ENCODE measurements around the gene THSD7B.
"Not testable (repeated sequence)": the region's sequence is repeated elsewhere in the genome, so short reads cannot be mapped to it uniquely, and the experiment has no call there.

The THSD7B gene

DNA sequence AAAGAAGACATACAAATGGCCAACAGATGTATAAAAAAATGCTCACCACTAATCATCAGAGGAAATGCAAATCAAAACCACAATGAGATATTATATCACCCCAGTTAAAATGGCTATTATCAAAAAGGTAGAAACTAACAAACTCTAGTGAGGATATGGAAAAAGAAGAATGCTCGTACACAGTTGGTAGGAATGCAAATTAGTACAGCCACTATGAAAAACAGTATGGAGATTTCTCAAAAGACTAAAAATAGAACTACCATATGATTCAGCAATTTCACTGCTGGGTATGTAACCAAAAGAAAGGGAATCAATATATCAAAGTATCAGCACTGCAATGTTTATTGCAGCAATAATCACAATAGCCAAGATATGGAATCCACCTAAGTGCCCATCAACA lies 679.6 kb downstream of the THSD7B start:
- no peak for DNase-seq

DNA sequence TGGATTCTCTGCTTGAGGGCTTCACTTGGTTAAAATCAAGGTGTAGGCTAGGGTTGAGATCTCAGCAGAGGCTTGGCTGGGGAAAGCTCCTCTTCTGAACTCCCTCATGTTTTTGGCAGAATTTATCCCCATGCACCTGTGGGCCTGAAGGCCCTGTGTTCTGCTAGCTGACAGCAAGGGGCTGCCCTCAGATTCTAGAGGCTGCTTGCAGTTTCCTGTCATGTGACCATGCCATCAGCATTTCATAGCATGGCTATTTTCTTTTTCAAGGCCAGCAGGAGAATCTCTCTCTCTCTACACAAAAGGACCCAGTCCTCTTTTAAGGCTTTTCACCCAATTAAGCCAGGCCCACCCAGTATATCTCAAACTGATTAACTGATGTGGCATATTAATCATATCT lies 684.1 kb downstream of the THSD7B start:
- no peak for DNase-seq

DNA sequence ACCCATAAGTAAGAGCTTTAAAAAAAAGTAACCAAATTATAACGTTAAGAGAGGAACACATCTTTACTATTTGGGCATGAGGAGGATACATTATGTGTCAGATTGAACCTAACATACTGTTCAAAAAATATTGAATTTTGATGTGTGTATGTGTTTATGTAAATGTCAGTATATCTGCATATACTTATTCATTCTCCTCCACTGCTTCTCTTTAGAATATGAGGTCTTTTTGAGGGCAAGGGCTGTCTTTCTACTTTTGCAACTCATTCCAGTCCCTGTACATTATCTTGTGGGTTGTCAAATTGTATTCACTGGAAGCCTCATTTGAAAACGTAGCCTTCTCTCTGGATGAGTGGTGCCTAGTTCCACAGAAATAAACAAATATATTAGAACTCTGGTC lies 689.5 kb downstream of the THSD7B start:
- no peak for DNase-seq

DNA sequence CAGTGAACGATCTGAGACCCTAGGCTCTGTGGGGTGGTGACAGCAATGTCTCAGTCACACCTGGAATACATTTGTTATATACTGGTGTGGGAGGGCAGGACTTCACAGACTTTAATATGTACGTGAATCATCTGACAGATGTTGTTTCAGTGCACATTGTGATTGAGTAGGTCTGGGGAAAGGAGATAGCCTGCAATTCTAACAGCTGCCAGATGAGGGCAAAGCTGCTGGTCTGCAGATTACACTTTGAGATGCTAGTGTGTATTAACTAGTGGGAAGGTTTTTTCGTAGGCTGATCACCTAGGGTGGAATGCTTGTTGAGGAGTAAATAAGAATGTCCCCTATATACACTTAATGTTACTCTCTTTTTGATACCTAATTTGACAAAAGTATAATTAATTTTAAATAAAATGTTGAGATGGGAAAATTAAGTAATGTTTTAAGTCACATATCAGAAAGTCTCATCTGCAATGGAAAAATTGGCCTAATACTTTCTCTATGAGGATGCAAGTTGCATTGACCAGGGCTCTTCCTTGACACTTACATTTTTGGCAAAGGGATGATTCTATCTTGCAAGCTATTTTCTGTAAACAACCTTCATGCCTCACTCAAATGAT lies 702.0 kb downstream of the THSD7B start:
- DNase-seq, result no peak

DNA sequence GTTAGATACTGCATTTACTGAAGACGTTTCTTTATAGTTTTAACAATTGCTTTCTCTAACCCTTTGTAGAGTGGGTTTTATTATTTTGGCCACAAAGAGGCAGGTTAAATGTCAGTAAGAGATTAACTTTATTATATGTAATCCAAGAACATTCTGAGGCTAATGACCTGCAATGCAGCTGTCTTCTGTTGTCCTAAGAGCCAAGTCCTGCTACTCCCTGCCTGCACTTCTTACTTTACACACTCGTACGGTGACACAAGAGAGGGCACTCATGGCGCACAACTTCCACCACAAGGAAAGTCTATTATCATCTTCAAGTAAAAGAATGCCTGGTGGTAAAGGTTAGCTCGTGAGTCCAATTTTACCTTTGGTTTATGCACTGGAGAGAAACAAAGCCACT lies 727.9 kb downstream of the THSD7B start:
- no peak for DNase-seq

DNA sequence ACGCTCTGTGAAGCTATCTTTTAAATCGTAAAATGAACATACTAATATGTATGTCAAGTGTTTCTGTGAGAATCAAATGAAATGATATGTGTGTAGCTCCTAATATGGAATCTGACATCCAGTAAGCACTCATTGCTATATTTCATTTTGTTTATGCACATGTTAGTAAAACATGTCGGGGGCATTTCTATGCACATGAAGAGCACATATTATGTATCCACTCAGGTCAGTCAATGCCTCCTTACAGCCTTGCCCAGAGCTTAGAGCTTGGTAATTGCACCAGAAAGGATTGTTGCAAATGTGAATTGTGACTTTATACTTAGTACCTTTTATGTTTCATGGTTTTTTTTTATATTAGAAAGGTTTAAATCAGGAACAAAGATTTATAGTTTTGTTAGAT lies 735.3 kb downstream of the THSD7B start:
- no peak for DNase-seq

DNA sequence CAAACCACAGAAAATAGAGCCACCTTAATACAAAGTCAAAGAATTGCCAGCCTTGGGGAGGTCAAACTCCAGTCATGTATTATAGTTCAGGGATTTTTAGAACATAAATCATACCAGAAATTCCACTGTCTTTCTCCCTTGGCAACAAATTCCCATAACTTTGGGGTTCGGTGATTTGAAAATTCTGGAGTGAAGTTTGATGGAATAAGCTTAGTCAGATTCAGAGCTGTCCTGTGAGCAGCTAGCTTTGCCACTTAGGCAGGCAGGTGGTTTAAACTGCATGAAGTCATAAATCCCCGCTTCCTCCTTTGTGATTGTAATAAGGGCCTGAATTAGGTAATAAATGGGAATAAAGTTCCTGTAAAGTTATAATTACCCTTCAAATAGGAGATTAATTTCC lies 741.9 kb downstream of the THSD7B start:
- no peak for DNase-seq

DNA sequence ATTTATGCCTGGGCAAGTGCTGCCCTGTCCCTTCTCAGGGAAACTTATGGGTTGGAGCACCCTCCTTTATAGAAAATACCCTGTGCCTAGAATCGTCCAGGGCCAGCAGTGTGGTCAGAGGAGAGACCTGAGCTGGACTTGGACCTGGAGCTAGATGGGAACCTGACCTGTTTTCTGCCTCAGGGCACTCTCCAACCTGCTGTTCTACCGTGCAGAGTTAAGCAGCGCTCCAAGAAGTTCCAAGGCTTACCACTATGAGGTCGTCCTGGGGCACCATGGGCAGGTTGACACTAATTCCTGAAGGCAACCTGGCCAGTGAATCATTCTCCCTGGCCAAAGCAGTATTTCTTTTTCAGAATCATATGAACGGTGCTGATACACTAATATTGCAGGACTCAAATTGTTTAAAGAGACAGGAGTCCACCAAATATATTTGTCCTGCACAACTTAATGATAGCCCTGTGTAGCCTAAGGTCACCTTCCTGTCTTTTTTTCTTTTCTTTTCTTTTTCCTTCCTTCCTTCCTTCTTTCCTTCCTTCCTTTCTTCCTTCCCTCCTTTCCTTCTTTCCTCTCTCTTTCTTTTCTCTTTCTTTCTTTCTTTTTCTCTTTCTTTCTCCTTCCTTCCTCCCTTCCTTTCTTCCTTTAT lies 743.5 kb downstream of the THSD7B start:
- DNase-seq, result no peak

DNA sequence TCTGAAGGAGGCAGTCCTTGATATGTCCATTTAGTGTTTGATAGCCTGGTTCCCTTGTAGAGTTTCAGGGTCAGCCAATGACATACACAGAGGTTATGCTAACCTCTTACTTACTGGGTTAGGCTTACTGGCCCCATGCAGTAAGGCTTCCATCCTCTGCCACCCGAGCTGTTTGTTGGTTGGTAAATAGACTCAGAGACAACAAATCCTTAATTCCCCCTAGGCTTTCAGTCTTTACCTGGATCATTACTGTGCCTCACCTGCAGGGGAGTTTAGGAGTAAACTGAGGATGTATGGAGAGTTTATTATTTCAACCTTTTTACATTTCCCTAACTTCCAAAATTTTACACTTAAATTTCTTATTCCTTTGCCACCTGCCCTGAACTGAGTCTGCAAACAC lies 746.2 kb downstream of the THSD7B start:
- no peak for DNase-seq

DNA sequence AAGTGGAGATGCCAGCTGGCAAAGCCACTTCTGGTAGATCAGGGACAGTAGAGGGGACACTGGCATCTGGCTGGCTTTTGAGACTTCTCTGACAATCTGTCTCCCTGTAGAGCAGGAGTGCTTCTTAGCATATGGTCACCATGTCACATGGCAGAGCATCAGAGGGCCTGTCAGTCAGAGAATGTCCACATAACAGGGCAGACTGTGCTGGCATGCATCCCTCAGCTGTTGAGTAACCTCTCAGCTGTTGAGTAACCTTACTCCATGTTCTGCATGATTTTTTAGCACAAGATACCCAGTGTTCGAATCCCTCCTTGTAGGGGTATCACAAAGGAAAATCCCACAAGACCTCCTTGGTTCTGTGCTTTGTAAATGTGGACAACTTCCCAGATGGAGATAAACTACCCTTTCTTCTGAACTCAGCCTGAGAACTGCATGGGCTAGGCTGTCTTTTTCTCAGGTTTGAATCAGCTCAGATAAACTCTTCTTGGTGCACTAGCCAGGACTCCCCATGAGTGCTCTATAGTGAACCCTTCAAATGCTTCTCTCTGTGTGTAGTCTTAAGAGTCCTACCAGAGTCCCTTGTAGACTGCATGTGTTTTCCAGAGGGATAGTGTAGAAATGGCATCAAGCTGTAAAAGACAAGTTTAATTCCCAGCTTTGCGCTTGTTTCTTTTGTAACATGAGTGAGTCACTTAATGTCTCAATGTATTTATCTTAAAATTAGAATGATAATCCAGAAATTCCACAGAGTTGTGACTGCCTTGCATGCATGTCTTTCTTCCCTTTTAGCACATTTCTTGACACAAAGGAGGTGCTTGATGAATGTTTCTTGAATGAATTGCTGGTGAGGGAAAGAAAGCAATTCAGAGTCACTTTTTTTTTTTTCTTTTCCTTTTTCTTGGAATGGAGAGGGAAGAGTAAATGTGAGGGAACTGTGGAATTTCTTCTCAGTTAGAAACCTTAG lies 756.6 kb downstream of the THSD7B start:
- DNase-seq, result no peak

DNA sequence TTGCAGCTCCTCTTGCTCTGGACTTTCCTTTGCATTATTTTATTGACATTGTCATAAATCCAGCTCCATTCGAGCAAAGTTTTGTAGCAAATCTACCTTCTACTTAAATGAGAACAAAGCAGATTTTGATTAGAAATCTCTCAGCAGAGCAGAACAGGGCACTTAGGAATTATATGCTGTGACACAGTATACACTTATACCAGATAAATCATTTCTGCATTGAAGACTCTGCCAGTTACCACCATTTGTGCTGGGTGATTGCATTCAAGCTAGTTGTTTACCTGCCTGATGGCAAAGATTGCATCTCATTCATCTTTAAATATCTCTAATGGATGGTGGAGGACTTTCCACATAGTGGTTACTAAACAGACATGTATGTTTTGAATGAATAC lies 757.3 kb downstream of the THSD7B start:
- DNase-seq, result no peak

DNA sequence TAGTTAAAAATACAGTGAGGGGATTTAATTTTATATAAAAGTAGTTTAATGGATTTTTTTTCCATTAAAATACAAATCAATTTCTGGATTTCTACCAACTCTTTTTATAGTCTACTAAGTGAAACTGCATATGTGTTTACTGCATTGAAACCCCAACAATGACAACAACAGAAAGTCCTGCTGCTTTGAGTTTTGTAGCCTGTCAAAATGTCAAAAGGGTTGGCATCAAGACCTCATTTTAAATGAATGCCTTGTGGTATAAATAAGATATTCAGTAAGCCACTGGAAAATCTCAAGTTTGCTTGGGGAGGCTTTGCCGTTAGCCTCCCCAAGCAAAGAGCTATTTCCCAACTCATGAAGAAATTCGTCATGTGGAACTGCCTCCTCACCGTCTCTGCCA lies 758.6 kb downstream of the THSD7B start:
- no peak for DNase-seq

DNA sequence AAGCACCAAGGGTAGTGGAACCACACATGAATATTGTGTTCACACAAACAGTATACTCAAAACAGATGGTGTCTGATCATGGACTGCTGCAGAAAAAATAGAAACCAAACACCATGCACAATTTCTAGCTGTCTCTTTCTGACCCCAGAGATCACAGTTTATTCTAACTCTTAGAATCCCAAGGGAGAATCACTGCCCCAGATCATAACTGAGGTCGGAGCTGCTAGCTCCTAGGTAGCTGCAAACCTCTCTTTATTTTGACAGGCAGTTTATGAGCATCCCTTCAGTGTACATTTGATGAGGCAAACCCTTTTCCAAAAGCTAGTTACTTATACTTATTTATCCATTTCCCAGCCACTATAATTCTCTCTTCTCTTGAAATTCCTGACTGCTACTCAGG lies 759.8 kb downstream of the THSD7B start:
- DNase-seq, result no peak

DNA sequence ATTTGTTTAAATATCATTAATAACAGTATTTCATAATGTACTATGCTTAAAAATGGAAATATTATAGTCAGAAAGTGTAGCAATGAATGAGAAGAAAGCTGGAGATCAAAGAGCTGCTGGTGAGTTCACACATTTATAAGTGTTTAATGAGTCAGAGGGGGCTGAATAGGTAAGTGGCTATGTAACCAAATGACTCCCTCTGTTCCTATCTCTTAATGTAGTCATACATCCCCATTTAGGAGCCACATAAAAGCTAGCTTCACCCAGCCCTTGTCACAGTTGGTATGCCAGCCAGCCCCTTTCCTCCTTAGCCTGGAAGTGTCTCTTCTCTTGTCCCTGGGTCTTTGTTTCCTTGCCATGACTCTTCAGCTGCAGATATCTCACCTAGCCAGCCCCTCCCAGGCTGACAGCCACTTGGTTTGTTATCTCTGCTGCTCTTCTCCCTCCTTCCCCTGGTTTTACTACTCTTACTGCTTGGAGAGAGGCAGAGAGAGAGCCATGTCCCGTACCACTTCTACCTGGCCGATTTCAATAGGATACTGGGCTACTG lies 760.4 kb downstream of the THSD7B start:
- DNase-seq, result no peak

DNA sequence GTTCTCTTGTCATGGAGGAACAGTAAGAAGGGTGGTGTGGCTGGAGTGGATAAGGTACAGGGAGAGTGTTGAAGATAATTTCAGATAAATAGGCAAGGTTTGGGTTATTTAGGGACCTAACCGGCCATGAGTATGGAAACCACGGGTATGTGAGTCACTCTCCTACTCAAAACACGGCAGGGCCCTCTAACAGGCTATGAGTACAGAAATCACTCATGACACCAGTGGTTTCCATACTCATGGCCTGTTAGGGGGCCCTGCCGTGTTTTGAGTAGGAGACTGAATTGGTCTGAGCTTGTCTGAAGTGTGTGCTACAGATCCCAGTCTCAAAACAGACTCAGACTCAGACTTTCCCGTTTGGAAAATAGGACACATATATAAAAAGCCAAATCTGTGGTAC lies 770.6 kb downstream of the THSD7B start:
- no peak for DNase-seq

DNA sequence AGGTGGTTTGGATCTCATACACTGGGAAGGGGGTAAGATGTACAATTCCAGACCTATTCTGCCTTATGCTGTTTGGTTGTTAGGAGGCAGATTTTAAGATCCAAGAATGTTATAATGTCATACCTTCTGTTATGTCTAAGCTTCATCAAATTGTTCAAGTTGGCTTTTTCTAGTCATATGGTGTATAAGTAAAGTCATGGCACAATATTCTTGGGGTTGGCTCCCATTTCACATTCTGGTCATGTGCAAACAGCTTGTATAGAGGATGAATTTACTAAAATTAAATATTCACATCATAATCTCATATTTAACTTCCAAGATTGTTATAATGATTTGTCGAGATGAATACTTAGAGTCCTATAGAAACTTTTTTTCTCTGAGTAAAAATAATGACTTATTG lies 774.0 kb downstream of the THSD7B start:
- DNase-seq, result no peak

DNA sequence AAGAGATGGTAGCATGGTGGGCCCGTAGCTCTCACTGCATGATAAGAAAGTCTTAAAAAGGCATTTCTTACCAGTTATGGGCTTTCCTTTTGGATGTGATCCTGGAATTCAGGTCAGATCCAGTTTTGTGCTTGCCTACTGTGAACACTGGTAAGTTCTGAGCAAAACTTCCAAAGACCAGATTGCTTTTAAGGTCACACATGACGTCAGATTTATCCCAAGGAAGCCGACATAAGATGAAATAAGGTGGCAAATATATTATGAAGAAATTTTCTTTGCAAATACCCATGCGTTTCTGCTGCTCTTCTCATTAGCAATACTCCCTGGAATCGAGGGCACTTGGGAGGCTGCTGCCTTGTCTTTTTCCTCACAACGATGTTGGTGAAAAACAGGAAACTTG lies 782.5 kb downstream of the THSD7B start:
- no peak for DNase-seq

DNA sequence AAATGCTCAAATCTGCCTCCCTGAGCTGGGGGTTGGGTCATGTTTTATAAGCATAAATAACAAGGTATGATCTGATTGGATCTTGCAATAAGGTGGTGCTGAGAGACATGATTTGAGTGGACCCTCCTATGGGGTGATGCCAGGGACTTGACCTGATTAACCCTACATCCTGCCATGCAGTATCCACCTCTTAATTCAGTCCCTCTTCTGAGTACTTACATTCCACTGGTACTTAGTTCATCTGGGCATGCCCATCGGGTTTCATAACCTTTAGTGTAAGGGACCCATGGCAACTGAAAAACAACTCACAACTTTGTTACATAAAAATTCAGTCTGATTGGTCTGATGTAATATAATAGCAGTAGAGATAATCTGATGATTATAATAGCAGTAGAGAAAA lies 801.0 kb downstream of the THSD7B start:
- DNase-seq, result no peak

DNA sequence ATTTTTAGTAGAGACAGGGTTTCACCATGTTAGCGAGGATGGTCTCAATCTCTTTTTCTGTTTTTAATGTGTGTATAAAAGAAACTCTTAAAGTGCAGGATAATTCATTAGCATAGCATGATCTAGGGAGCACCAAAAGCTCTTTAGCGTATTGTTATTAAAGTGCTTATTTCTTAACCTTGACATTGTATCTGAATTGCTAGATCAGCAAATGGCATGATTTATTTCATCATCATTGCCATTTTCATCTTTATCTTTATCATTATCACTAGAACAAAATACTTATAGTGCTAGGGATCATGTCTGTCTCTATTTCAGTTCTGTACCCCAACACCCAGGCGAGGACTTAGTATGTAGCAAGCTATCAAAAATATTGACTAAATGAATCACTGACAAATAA lies 805.1 kb downstream of the THSD7B start:
- DNase-seq, result no peak

DNA sequence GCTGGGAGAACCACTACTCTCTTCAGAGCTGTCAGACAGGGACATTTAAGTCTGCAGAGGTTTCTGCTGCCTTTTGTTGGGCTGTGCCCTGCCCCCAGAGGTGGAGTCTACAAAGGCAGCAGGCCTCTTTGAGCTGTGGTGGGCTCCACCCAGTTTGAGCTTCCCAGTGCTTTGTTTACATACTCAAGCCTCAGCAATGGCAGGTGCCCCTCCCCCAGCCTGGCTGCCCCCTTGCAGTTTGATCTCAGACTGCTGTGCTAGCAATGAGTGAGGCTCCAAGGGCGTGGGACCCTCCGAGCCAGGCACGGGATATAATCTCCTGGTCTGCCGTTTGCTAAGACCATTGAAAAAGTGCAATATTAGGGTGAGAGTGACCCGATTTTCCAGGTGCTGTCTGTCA lies 822.5 kb downstream of the THSD7B start:
- DNase-seq, result not testable (repeated sequence)

DNA sequence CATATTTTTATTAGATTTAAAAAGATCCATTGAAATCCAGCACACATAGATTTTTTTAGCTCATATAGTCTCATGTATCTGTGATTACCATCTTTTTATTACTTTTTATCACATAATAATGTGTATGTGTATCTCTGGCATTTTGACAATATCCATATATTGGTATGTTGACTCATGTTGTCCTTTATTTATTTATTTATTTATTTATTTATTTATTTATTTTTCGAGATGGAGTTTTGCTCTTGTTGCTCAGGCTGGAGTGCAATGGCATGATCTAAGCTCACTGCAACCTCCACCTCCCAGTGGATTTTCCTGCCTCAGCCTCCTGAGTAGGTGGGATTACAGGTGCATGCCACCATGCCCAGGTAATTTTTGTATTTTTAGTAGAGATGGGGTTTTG lies 823.2 kb downstream of the THSD7B start:
- DNase-seq, result not testable (repeated sequence)

DNA sequence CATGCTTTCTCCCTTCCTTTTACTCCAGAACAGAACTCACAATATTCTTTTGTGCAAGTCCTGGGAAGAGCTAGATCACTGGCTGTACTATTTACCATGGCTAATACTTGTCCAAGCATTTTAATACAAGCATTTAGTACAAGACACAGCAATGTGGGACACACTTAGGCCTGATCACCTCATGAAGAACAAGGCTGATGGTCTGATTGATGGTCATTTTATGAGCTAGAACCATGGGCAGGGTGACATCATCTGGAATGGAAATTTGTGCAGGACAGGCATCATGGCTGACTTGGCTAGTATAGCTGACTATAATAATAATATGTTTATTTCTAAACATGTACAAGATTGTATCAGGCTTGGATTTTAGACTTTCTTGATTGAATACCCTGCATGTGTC lies 824.8 kb downstream of the THSD7B start:
- DNase-seq, result no peak

DNA sequence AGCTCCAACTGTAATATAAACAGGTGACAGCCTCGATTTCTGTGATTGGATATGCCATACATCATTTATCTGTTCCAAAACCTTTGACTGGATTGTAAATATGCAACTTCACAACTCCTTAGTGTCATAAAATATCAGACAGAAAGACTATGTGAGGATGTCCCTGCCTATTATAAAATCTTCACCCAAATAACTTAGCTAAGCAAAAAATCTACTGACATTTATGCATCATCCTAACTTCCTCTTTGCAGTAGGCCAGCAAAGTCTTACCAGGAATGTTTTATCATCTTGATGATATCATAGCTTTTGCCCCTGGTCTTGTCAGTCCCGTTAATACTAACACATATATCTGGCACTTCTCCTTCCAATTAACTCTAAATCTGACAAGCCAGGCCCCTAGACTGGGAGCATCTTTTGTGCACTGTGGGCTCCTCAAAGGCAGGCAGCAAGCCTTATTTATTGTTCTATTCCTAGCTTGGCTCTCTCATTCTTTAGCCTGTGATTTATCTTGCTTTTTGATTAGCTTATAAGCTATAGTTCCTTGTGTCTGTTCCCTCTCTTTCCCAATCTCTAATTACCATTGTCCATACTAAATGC lies 842.5 kb downstream of the THSD7B start:
- no peak for DNase-seq
